ENCODE measurements around the gene DMAC2. TPM values are rescaled to one million over a fixed set of nuclear protein-coding genes. Genes with fewer than 3 reads are reported as not detected.

Gene DMAC2
- total RNA-seq, 1 donor from 2014 or later: 39.5 TPM

GRCh38 chr19:41445575-41445974 is 5.9 kb upstream of the DMAC2 start:
- DNase-seq (ENCODE audit: low read depth) (no peak), FAIRE-seq (no peak)
- Histone ChIP-seq H3K4me3 (ENCODE audit: low read depth, low read length) (no peak overlapping the region), H3K36me3 (ENCODE audit: control insufficient read depth, insufficient read depth, low read length) (no peaks in the 10 kb centered on the region), H3K27me3 (ENCODE audit: control insufficient read depth, insufficient read depth, low read length) (no peaks in the 10 kb centered on the region)
- no peak for TF ChIP-seq CTCF (IDR thresholded peaks at IDR 0.05; ENCODE audit: insufficient read depth, low read length, severe bottlenecking)

GRCh38 chr19:41443813-41444455 is 4.2 kb upstream of the DMAC2 start:
- Histone ChIP-seq H3K36me3 (ENCODE audit: control insufficient read depth, insufficient read depth, low read length) (no peaks in the 10 kb centered on the region), H3K4me3 (ENCODE audit: low read depth, low read length) (no peak overlapping the region), H3K27me3 (ENCODE audit: control insufficient read depth, insufficient read depth, low read length) (no peaks in the 10 kb centered on the region)
- no peak for FAIRE-seq
- TF ChIP-seq CTCF (IDR thresholded peaks at IDR 0.05; ENCODE audit: insufficient read depth, low read length, severe bottlenecking): no peak
- DNase-seq (ENCODE audit: low read depth): no peak

GRCh38 chr19:41442473-41443355 is 3.0 kb upstream of the DMAC2 start, which contains the start of gene ERICH4:
TSS of gene ERICH4 (plus strand) at chr19:41443156. CDS start at chr19:41443170, 14 bp downstream.
- H3K27me3 ChIP-seq (ENCODE audit: control insufficient read depth, insufficient read depth, low read length): no peaks in the 10 kb centered on the region
- DNase-seq (ENCODE audit: low read depth) (no peak), FAIRE-seq (no peak)

GRCh38 chr19:41441321-41441945 is 1.7 kb upstream of the DMAC2 start:
- no peak overlapping the region for H3K4me3 ChIP-seq (ENCODE audit: low read depth, low read length)
- FAIRE-seq: no peak
- DNase-seq (ENCODE audit: low read depth): peak; percentile 9
- TF ChIP-seq CTCF (IDR thresholded peaks at IDR 0.05; ENCODE audit: insufficient read depth, low read length, severe bottlenecking): no peak
- H3K27me3 ChIP-seq (ENCODE audit: control insufficient read depth, insufficient read depth, low read length): no peaks in the 10 kb centered on the region
- peaks cover 3% of the 10 kb centered on the region for H3K36me3 ChIP-seq (ENCODE audit: control insufficient read depth, insufficient read depth, low read length)

More at GRCh38 chr19:41442473-41443355, 3.0 kb upstream of the DMAC2 start, which contains the start of gene ERICH4:
- TF ChIP-seq CTCF (IDR thresholded peaks at IDR 0.05; ENCODE audit: insufficient read depth, low read length, severe bottlenecking): no peak
- H3K36me3 ChIP-seq (ENCODE audit: control insufficient read depth, insufficient read depth, low read length): peaks cover 3% of the 10 kb centered on the region
- no peak within 1 kb of the TSS for H3K4me3 ChIP-seq (ENCODE audit: low read depth, low read length)

- FAIRE-seq (no peak), DNase-seq (ENCODE audit: low read depth) (no peak)
- H3K27me3 ChIP-seq (ENCODE audit: control insufficient read depth, insufficient read depth, low read length): no peaks in the 10 kb centered on the region
- H3K36me3 ChIP-seq (ENCODE audit: control insufficient read depth, insufficient read depth, low read length): peaks cover 8% of the 10 kb centered on the region
- TF ChIP-seq CTCF (IDR thresholded peaks at IDR 0.05; ENCODE audit: insufficient read depth, low read length, severe bottlenecking): no peak
- H3K4me3 ChIP-seq (ENCODE audit: low read depth, low read length): no peak overlapping the region
These were observed 1.7 kb downstream of the DMAC2 start for GRCh38 chr19:41437944-41438574.

All from bronchial epithelial cell (primary cell).